ENCODE results near the gene NAGS. TPM values are rescaled to one million over a fixed set of nuclear protein-coding genes. Genes with fewer than 3 reads are reported as not detected.
"Not testable (repeated sequence)": the region's sequence is repeated elsewhere in the genome, so short reads cannot be mapped to it uniquely, and the experiment has no call there.

The NAGS gene
- total RNA-seq, 4 donors from 2014 or later, result 0.84 to 7.2 (median 1.8) TPM

GRCh38 chr17:44014133-44014436, 9.7 kb downstream of the NAGS start:
- TF ChIP-seq EP300 (IDR thresholded peaks at IDR 0.05), result no peak
- TF ChIP-seq POLR2A (IDR thresholded peaks at IDR 0.05), result no peak
- no peak for TF ChIP-seq CTCF (IDR thresholded peaks at IDR 0.05)
- WGBS, 2 donors, result 7 to 17% methylated on average over 8 to 12 of the region's 12 CpGs
- peak overlapping the region in 3 of 4 donors; percentile 78 to 82 (median 81) for H3K27ac ChIP-seq

GRCh38 chr17:44014437-44015172, 10.2 kb downstream of the NAGS start, which contains the start of gene TMEM101:
Gene TMEM101, minus strand, starts transcription at chr17:44014963. Its CDS starts 11 bp downstream, at chr17:44014952.
- peak within 1 kb of the TSS; percentile 50 to 82 (median 80) for H3K27ac ChIP-seq
- WGBS, 2 donors, result 1% methylated on average over 35 to 41 of the region's 43 CpGs
- TF ChIP-seq POLR2A (IDR thresholded peaks at IDR 0.05) (no peak), CTCF (IDR thresholded peaks at IDR 0.05) (peak in 1 of 5 experiments; percentile 31), EP300 (IDR thresholded peaks at IDR 0.05) (peak; percentile 95)
- no peaks in the 10 kb centered on the region for H3K9me3 ChIP-seq
- DNase-seq (ENCODE audit: low spot score in 2 of 2), result peak; percentile 82 to 90
- H3K4me1 ChIP-seq, result peaks cover 0 to 22% (median 9%) of the 10 kb centered on the region in 4 donors
- H3K4me3 ChIP-seq, result peak within 1 kb of the TSS; percentile 70 to 94 (median 88)
- H3K27me3 ChIP-seq, result no peaks in the 10 kb centered on the region
- H3K36me3 ChIP-seq, result peaks cover 0 to 34% (median 0%) of the 10 kb centered on the region in 3 donors

More at GRCh38 chr17:44014133-44014436, 9.7 kb downstream of the NAGS start:
- H3K9me3 ChIP-seq, result no peaks in the 10 kb centered on the region
- H3K36me3 ChIP-seq, result peaks cover 0 to 37% (median 0%) of the 10 kb centered on the region in 3 donors
- H3K27me3 ChIP-seq, result no peaks in the 10 kb centered on the region
- no peak for DNase-seq (ENCODE audit: low spot score in 2 of 2)
- H3K4me1 ChIP-seq, result peaks cover 0 to 22% (median 9%) of the 10 kb centered on the region in 4 donors
- peak overlapping the region; percentile 70 to 94 (median 88) for H3K4me3 ChIP-seq

GRCh38 chr17:44021227-44021626, 16.8 kb downstream of the NAGS start:
- not testable (repeated sequence) for H3K4me3 ChIP-seq; H3K9me3 ChIP-seq; H3K27ac ChIP-seq; DNase-seq (ENCODE audit: low spot score in 2 of 2); H3K27me3 ChIP-seq; H3K4me1 ChIP-seq
- H3K36me3 ChIP-seq, result peaks cover 0 to 38% (median 0%) of the 10 kb centered on the region in 3 donors
- 89 to 92% methylated on average over 7 of the region's 7 CpGs for WGBS, 2 donors

- H3K4me3 ChIP-seq, result no peak overlapping the region
- H3K9me3 ChIP-seq, result no peaks in the 10 kb centered on the region
- WGBS, 2 donors, result 95 to 96% methylated on average over 2 of the region's 2 CpGs
Measured at GRCh38 chr17:44022246-44022645, 17.8 kb downstream of the NAGS start.

GRCh38 chr17:44023545-44024270, 19.3 kb downstream of the NAGS start:
- no peaks in the 10 kb centered on the region for H3K27me3 ChIP-seq
- DNase-seq (ENCODE audit: low spot score in 2 of 2), result no peak
- H3K4me1 ChIP-seq, result no peaks in the 10 kb centered on the region
- H3K9me3 ChIP-seq, result no peaks in the 10 kb centered on the region
- no peak overlapping the region for H3K27ac ChIP-seq
- 87 to 89% methylated on average over 8 to 22 of the region's 22 CpGs for WGBS, 2 donors
- no peak overlapping the region for H3K4me3 ChIP-seq
- H3K36me3 ChIP-seq, result peaks cover 0 to 49% (median 0%) of the 10 kb centered on the region in 3 donors
- TF ChIP-seq POLR2A (IDR thresholded peaks at IDR 0.05), result no peak
- no peak for TF ChIP-seq EP300 (IDR thresholded peaks at IDR 0.05)
- TF ChIP-seq CTCF (IDR thresholded peaks at IDR 0.05), result no peak

More at GRCh38 chr17:44022246-44022645, 17.8 kb downstream of the NAGS start:
- DNase-seq (ENCODE audit: low spot score in 2 of 2), result no peak
- TF ChIP-seq POLR2A (IDR thresholded peaks at IDR 0.05) (no peak), EP300 (IDR thresholded peaks at IDR 0.05) (no peak), CTCF (IDR thresholded peaks at IDR 0.05) (no peak)
- no peaks in the 10 kb centered on the region for H3K27me3 ChIP-seq
- no peaks in the 10 kb centered on the region for H3K4me1 ChIP-seq
- peaks cover 0 to 38% (median 0%) of the 10 kb centered on the region in 3 donors for H3K36me3 ChIP-seq
- H3K27ac ChIP-seq, result no peak overlapping the region
